ENCODE results near the gene SCUBE3.

SCUBE3 gene

DNA sequence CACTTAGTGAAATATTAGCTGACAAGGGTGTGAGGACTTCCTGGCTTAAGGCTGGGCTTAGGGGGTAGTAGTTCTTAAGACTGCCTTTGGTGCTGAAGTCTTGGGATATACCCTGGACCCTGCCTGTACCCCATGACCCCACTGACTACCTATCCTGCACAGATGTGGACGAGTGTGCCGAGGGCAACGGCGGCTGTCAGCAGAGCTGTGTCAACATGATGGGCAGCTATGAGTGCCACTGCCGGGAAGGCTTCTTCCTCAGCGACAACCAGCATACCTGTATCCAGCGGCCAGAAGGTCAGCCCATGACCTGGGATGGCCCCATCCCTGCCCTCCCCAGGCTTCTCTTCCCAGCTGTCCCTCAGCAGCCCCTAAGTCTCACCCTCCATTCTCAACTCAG lies 17.8 kb downstream of the SCUBE3 start:
- Histone ChIP-seq H3K36me3 (ENCODE audit: control insufficient read depth, insufficient read depth, low read length) (no peaks in the 10 kb centered on the region), H3K4me1 (ENCODE audit: control insufficient read depth, insufficient read depth, low read length, poor library complexity, severe bottlenecking) (no peaks in the 10 kb centered on the region)

DNA sequence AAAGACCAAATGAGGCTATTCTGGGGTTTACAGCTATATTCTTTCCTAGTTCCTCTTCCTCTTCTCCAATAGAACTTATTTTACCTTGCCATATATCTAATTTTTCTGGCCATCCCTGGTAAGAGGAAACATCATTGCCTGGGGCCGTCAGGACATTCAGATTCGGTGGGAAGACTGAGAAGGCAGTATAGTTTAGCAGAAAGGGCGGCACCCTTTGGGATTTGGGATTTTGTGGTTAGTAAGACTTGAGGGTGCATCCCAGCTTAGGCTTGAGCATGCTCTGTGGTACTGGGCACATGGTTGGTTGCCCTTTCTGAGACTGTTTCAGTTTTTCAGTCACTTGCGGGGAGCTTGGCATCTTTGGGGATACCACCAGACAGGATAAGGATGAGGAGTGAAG lies 21.1 kb downstream of the SCUBE3 start:
- no peak for DNase-seq
- H3K27ac ChIP-seq (ENCODE audit: insufficient read depth, low read length, poor library complexity, severe bottlenecking), result no peak overlapping the region
- H3K36me3 ChIP-seq (ENCODE audit: control insufficient read depth, insufficient read depth, low read length), result no peaks in the 10 kb centered on the region
- no peaks in the 10 kb centered on the region for H3K4me1 ChIP-seq (ENCODE audit: control insufficient read depth, insufficient read depth, low read length, poor library complexity, severe bottlenecking)
- H3K27me3 ChIP-seq (replicated peaks; ENCODE audit: control insufficient read depth, insufficient read depth, low read length, poor library complexity, severe bottlenecking), result no peaks in the 10 kb centered on the region
- no peak overlapping the region for H3K4me3 ChIP-seq (ENCODE audit: insufficient read depth, low read depth, low read length, poor library complexity, severe bottlenecking)
- H3K9me3 ChIP-seq (ENCODE audit: control insufficient read depth, low read length), result no peaks in the 10 kb centered on the region

More for the DNA sequence above, 17.8 kb downstream of the SCUBE3 start:
- Histone ChIP-seq H3K9me3 (ENCODE audit: control insufficient read depth, low read length) (no peaks in the 10 kb centered on the region), H3K27me3 (replicated peaks; ENCODE audit: control insufficient read depth, insufficient read depth, low read length, poor library complexity, severe bottlenecking) (no peaks in the 10 kb centered on the region), H3K27ac (ENCODE audit: insufficient read depth, low read length, poor library complexity, severe bottlenecking) (no peak overlapping the region), H3K4me3 (ENCODE audit: insufficient read depth, low read depth, low read length, poor library complexity, severe bottlenecking) (no peak overlapping the region)
- DNase-seq, result no peak

GRCh38 chr6:35236223-35236622 lies 22.5 kb downstream of the SCUBE3 start:
- H3K9me3 ChIP-seq (ENCODE audit: control insufficient read depth, low read length), result no peaks in the 10 kb centered on the region
- no peak overlapping the region for H3K27ac ChIP-seq (ENCODE audit: insufficient read depth, low read length, poor library complexity, severe bottlenecking)
- no peak for DNase-seq
- no peaks in the 10 kb centered on the region for H3K36me3 ChIP-seq (ENCODE audit: control insufficient read depth, insufficient read depth, low read length)
- H3K4me3 ChIP-seq (ENCODE audit: insufficient read depth, low read depth, low read length, poor library complexity, severe bottlenecking), result no peak overlapping the region
- no peaks in the 10 kb centered on the region for H3K27me3 ChIP-seq (replicated peaks; ENCODE audit: control insufficient read depth, insufficient read depth, low read length, poor library complexity, severe bottlenecking)
- H3K4me1 ChIP-seq (ENCODE audit: control insufficient read depth, insufficient read depth, low read length, poor library complexity, severe bottlenecking), result no peaks in the 10 kb centered on the region

DNA sequence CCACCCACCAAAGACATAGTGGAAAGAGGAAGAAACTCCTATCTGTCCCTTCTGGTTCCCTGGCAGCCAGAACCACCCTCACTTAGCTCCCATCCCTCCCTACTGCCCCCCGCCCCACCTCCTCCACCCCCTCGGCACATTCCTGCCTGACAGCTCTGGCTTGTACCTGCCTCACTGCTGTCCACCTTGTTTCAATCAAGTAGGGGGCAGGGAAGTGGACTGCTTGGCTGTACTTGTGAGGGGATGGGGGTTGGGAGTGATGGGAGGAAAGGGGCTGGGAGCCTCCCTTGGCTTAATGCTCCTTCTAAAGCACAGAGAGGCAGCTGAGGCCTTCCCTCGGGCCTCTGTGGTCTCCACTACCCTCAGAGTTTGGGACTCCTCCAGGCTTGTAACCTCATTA lies 23.7 kb downstream of the SCUBE3 start:
- no peak for DNase-seq
- no peaks in the 10 kb centered on the region for H3K4me1 ChIP-seq (ENCODE audit: control insufficient read depth, insufficient read depth, low read length, poor library complexity, severe bottlenecking)
- no peaks in the 10 kb centered on the region for H3K27me3 ChIP-seq (replicated peaks; ENCODE audit: control insufficient read depth, insufficient read depth, low read length, poor library complexity, severe bottlenecking)
- no peaks in the 10 kb centered on the region for H3K36me3 ChIP-seq (ENCODE audit: control insufficient read depth, insufficient read depth, low read length)
- H3K27ac ChIP-seq (ENCODE audit: insufficient read depth, low read length, poor library complexity, severe bottlenecking), result no peak overlapping the region
- no peaks in the 10 kb centered on the region for H3K9me3 ChIP-seq (ENCODE audit: control insufficient read depth, low read length)
- H3K4me3 ChIP-seq (ENCODE audit: insufficient read depth, low read depth, low read length, poor library complexity, severe bottlenecking), result no peak overlapping the region

GRCh38 chr6:35238843-35239289 lies 25.1 kb downstream of the SCUBE3 start:
- Histone ChIP-seq H3K4me1 (ENCODE audit: control insufficient read depth, insufficient read depth, low read length, poor library complexity, severe bottlenecking) (no peaks in the 10 kb centered on the region), H3K9me3 (ENCODE audit: control insufficient read depth, low read length) (no peaks in the 10 kb centered on the region), H3K27ac (ENCODE audit: insufficient read depth, low read length, poor library complexity, severe bottlenecking) (no peak overlapping the region), H3K4me3 (ENCODE audit: insufficient read depth, low read depth, low read length, poor library complexity, severe bottlenecking) (no peak overlapping the region), H3K36me3 (ENCODE audit: control insufficient read depth, insufficient read depth, low read length) (no peaks in the 10 kb centered on the region), H3K27me3 (replicated peaks; ENCODE audit: control insufficient read depth, insufficient read depth, low read length, poor library complexity, severe bottlenecking) (no peaks in the 10 kb centered on the region)
- DNase-seq, result no peak

- Histone ChIP-seq H3K27ac (ENCODE audit: insufficient read depth, low read length, poor library complexity, severe bottlenecking) (no peak overlapping the region), H3K9me3 (ENCODE audit: control insufficient read depth, low read length) (no peaks in the 10 kb centered on the region), H3K36me3 (ENCODE audit: control insufficient read depth, insufficient read depth, low read length) (no peaks in the 10 kb centered on the region), H3K4me3 (ENCODE audit: insufficient read depth, low read depth, low read length, poor library complexity, severe bottlenecking) (no peak overlapping the region), H3K4me1 (ENCODE audit: control insufficient read depth, insufficient read depth, low read length, poor library complexity, severe bottlenecking) (no peaks in the 10 kb centered on the region), H3K27me3 (replicated peaks; ENCODE audit: control insufficient read depth, insufficient read depth, low read length, poor library complexity, severe bottlenecking) (no peaks in the 10 kb centered on the region)
- no peak for DNase-seq
Observed at GRCh38 chr6:35239581-35239980, 25.8 kb downstream of the SCUBE3 start.

- H3K4me3 ChIP-seq (ENCODE audit: insufficient read depth, low read depth, low read length, poor library complexity, severe bottlenecking), result no peak overlapping the region
- H3K36me3 ChIP-seq (ENCODE audit: control insufficient read depth, insufficient read depth, low read length), result no peaks in the 10 kb centered on the region
- no peaks in the 10 kb centered on the region for H3K4me1 ChIP-seq (ENCODE audit: control insufficient read depth, insufficient read depth, low read length, poor library complexity, severe bottlenecking)
- no peaks in the 10 kb centered on the region for H3K27me3 ChIP-seq (replicated peaks; ENCODE audit: control insufficient read depth, insufficient read depth, low read length, poor library complexity, severe bottlenecking)
- peak; percentile 32 to 54 (median 45) for DNase-seq
- no peaks in the 10 kb centered on the region for H3K9me3 ChIP-seq (ENCODE audit: control insufficient read depth, low read length)
- no peak overlapping the region for H3K27ac ChIP-seq (ENCODE audit: insufficient read depth, low read length, poor library complexity, severe bottlenecking)
Observed at GRCh38 chr6:35240838-35241801, 27.4 kb downstream of the SCUBE3 start.

DNA sequence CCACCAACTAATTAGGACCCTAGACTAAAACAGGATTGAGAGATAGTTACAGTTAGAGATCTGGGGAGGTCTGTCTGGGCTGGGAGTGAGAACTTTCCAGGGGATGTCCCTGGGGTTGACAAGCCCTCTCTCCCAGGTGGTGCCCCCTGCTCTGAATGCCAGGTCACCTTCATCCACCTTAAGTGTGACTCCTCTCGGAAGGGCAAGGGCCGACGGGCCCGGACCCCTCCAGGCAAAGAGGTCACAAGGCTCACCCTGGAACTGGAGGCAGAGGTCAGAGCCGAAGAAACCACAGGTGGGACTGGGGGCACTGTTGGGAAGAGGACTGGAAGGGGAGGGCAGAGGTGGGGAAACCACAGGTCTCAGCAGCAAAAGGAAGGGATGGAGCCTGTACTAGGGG lies 28.7 kb downstream of the SCUBE3 start:
- H3K27me3 ChIP-seq (replicated peaks; ENCODE audit: control insufficient read depth, insufficient read depth, low read length, poor library complexity, severe bottlenecking), result no peaks in the 10 kb centered on the region
- DNase-seq, result no peak
- H3K36me3 ChIP-seq (ENCODE audit: control insufficient read depth, insufficient read depth, low read length), result no peaks in the 10 kb centered on the region
- no peaks in the 10 kb centered on the region for H3K9me3 ChIP-seq (ENCODE audit: control insufficient read depth, low read length)
- no peak overlapping the region for H3K4me3 ChIP-seq (ENCODE audit: insufficient read depth, low read depth, low read length, poor library complexity, severe bottlenecking)
- H3K4me1 ChIP-seq (ENCODE audit: control insufficient read depth, insufficient read depth, low read length, poor library complexity, severe bottlenecking), result no peaks in the 10 kb centered on the region
- H3K27ac ChIP-seq (ENCODE audit: insufficient read depth, low read length, poor library complexity, severe bottlenecking), result no peak overlapping the region

DNA sequence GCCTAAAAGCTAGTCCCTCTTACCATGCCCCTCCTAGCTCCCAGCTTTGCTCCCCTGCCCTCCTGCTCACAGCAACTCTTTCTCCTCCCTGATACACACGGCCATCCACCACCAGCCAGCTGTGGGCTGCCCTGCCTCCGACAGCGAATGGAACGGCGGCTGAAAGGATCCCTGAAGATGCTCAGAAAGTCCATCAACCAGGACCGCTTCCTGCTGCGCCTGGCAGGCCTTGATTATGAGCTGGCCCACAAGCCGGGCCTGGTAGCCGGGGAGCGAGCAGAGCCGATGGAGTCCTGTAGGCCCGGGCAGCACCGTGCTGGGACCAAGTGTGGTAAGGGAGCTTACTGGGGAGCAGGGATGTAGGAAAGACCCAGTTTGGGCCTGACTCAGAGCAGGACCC lies 29.1 kb downstream of the SCUBE3 start:
- Histone ChIP-seq H3K9me3 (ENCODE audit: control insufficient read depth, low read length) (no peaks in the 10 kb centered on the region), H3K4me3 (ENCODE audit: insufficient read depth, low read depth, low read length, poor library complexity, severe bottlenecking) (no peak overlapping the region), H3K36me3 (ENCODE audit: control insufficient read depth, insufficient read depth, low read length) (no peaks in the 10 kb centered on the region), H3K27ac (ENCODE audit: insufficient read depth, low read length, poor library complexity, severe bottlenecking) (no peak overlapping the region), H3K27me3 (replicated peaks; ENCODE audit: control insufficient read depth, insufficient read depth, low read length, poor library complexity, severe bottlenecking) (no peaks in the 10 kb centered on the region), H3K4me1 (ENCODE audit: control insufficient read depth, insufficient read depth, low read length, poor library complexity, severe bottlenecking) (no peaks in the 10 kb centered on the region)
- no peak for DNase-seq

GRCh38 chr6:35243386-35243958 lies 29.7 kb downstream of the SCUBE3 start:
- no peaks in the 10 kb centered on the region for H3K36me3 ChIP-seq (ENCODE audit: control insufficient read depth, insufficient read depth, low read length)
- no peak for DNase-seq
- no peak overlapping the region for H3K27ac ChIP-seq (ENCODE audit: insufficient read depth, low read length, poor library complexity, severe bottlenecking)
- no peak overlapping the region for H3K4me3 ChIP-seq (ENCODE audit: insufficient read depth, low read depth, low read length, poor library complexity, severe bottlenecking)
- no peaks in the 10 kb centered on the region for H3K9me3 ChIP-seq (ENCODE audit: control insufficient read depth, low read length)
- H3K4me1 ChIP-seq (ENCODE audit: control insufficient read depth, insufficient read depth, low read length, poor library complexity, severe bottlenecking), result no peaks in the 10 kb centered on the region
- H3K27me3 ChIP-seq (replicated peaks; ENCODE audit: control insufficient read depth, insufficient read depth, low read length, poor library complexity, severe bottlenecking), result no peaks in the 10 kb centered on the region
